GM21576 (cell line): ENCODE data around the gene MALAT1.
"Not testable (repeated sequence)": the region's sequence is repeated elsewhere in the genome, so short reads cannot be mapped to it uniquely, and the experiment has no call there.

Experiments used
- ATAC-seq: cut with Tn5 transposase; IDR thresholded peaks from one replicate; pipeline ENCODE4 v1.9.1; 2021; ENCODE audit warnings: mild to moderate bottlenecking, moderate library complexity; ENCODE audit not compliant: unreplicated experiment

Gene MALAT1

DNA sequence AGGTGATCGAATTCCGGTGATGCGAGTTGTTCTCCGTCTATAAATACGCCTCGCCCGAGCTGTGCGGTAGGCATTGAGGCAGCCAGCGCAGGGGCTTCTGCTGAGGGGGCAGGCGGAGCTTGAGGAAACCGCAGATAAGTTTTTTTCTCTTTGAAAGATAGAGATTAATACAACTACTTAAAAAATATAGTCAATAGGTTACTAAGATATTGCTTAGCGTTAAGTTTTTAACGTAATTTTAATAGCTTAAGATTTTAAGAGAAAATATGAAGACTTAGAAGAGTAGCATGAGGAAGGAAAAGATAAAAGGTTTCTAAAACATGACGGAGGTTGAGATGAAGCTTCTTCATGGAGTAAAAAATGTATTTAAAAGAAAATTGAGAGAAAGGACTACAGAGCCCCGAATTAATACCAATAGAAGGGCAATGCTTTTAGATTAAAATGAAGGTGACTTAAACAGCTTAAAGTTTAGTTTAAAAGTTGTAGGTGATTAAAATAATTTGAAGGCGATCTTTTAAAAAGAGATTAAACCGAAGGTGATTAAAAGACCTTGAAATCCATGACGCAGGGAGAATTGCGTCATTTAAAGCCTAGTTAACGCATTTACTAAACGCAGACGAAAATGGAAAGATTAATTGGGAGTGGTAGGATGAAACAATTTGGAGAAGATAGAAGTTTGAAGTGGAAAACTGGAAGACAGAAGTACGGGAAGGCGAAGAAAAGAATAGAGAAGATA is at the start of gene MALAT1:
Gene MALAT1 (plus strand): TSS at position 69 of the 736 bp plus-strand sequence.
- ATAC-seq = peak; percentile 33

DNA sequence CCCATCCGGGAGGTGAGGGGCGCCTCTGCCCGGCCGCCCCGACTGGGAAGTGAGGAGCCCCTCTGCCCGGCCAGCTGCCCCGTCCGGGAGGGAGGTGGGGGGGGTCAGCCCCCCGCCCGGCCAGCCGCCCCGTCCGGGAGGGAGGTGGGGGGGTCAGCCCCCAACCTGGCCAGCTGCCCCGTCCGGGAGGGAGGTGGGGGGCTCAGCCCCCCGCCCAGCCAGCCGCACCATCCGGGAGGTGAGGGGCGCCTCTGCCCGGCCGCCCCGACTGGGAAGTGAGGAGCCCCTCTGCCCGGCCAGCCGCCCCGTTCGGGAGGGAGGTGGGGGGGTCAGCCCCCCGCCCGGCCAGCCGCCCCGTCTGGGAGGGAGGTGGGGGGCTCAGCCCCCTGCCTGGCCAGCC is 47.5 kb upstream of the MALAT1 start:
- not testable (repeated sequence) for ATAC-seq

DNA sequence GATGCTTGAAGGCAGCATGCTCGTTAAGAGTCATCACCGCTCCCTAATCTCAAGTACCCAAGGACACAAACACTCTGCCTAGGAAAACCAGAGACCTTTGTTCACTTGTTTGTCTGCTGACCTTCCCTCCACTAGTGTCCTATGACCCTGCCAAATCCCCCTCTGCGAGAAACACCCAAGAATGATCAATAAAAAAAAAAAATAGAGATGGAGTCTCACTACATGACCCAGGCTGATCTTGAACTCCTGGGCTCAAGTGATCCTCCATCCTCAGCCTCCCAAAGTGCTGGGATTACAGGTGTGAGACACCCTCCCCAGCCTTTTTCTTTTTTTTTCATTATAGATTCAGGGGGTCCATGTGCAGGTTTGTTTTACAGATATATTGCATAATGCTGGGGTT is 46.6 kb upstream of the MALAT1 start:
- ATAC-seq = not testable (repeated sequence)

DNA sequence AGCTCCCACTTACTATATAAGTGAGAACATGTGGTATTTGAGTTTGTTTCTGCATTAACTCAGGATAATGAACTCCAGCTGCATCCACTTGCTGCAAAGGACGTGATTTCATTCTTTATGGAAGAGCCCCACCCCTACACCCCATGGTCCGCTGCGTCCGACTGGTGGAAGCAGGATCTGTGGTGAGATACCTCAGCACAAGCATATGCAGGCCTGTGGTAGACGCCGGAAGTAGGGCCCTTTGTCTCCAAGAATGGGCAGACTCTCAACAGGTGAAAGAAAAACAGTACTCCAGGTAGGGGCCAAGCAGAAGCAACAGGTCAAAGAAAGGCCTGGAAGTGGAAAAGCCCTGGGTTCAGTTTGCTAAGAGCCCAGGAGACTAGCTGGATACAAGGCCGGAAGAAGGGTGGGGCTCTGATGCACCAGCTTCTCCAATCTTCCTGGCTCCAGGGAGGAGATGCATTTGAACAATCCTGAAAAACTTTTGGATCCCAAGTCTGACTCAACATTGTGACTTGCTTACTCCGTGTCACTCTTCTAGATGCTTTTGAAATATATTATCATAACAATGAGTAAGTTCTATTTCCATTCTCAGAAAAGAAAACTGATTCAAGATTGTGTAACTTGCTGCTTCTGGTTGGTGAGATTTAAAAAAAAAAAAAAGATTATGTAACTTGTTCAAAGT is 45.9 kb upstream of the MALAT1 start:
- ATAC-seq = no peak

- no peak for ATAC-seq
These were observed 44.5 kb upstream of the MALAT1 start for GRCh38 chr11:65454311-65454695.

- ATAC-seq = peak; percentile 87
These were observed 44.0 kb upstream of the MALAT1 start for GRCh38 chr11:65454696-65455456.

GRCh38 chr11:65456418-65456817 is 42.4 kb upstream of the MALAT1 start:
- ATAC-seq = no peak

- no peak for ATAC-seq
These were observed 39.3 kb upstream of the MALAT1 start for GRCh38 chr11:65459552-65459951.

- not testable (repeated sequence) for ATAC-seq
These were observed 33.4 kb upstream of the MALAT1 start for GRCh38 chr11:65465471-65465870.

GRCh38 chr11:65467306-65467705 is 31.5 kb upstream of the MALAT1 start:
- not testable (repeated sequence) for ATAC-seq

GRCh38 chr11:65468874-65469333 is 29.9 kb upstream of the MALAT1 start:
- peak; percentile 43 for ATAC-seq

GRCh38 chr11:65470433-65471049 is 28.3 kb upstream of the MALAT1 start:
- ATAC-seq = no peak

GRCh38 chr11:65471447-65471891 is 27.4 kb upstream of the MALAT1 start:
- ATAC-seq = no peak

DNA sequence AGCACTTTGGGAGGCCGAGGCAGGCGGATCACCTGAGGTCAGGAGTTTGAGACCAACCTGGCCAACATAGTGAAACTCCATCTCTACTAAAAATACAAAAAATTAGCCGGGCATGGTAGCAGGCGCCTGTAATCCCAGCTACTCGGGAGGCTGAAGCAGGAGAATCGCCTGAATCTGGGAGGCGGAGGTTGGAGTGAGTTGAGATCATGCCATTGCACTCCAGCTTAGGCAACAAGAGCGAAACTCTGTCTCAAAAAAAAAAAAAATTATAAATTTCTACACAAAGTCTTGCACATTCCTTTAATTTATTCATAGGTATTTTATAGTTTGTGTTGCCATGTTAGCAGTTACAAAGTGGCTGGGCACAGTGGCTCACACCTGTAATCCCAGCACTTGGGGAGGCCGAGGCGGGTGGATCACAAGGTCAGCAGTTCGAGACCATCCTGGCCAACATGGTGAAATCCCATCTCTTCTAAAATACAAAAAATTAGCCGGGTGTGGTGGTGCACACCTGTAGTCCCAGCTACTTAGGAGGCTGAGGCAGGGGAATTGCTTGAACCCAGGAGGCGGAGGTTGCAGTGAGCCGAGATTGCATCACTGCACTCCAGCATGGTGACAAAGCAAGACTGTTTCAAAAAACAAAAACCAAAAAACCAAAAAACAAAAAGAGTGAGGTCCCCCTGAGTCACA is 26.1 kb upstream of the MALAT1 start:
- ATAC-seq = not testable (repeated sequence)

GRCh38 chr11:65473278-65473860 is 25.5 kb upstream of the MALAT1 start:
- ATAC-seq = no peak

DNA sequence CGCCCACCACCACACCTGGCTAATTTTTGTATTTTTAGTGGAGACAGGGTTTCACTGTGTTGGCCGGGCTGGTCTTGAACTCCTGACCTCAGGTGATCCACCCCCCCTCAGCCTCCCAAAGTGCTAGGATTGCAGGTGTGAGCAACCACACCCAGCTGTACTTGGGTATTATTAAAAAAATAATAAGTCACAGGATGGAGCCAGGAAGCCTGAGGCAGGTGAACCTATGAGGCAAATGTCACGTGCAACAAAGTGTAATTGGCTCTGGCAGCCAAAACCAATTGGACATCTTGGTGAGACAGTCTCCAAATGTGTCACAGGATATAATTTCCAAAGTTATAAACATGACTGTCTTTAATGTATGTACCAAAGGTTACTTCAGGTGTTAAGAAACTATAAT is 24.0 kb upstream of the MALAT1 start:
- ATAC-seq = no peak

- ATAC-seq = peak; percentile 1
These were observed 22.2 kb upstream of the MALAT1 start for GRCh38 chr11:65476632-65477148.

DNA sequence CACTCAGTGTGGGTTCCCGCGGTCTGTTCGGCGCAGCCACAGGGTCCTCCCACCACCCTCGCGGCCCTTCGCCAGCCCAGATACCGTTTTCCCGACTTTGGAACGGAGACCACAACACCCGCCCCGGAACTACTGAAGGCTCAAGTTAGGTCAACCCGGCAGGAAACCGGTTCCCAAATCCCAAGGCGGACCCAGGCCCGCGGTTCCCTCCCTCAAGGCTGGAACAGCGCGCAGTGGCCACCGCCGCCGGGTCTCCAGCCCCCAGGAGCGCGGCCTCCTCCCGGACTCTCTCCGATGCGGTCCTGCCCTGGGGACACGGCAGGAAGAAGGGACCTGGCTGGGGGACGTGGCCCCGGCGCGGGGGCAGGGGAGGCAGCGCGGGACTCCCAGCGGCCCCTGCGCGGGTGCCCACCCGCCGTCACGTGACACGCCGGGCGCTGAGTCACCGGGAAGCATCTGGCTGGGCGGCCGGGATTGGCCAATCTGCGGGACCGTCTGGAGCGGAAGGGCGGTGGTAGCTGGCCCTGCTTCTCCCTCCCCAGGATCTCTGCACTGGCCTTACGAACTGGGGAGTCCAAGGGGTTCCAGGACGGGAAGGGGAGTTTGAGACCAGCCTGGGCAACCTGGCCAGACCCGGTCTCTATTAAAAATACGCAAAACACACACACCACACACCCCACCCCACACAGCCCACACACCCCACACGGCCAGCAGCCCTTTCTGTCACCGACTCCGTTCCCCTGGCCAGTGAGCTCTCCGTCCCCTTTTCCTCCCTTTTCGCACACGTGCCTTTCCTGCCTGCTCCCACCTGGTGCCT is 21.5 kb upstream of the MALAT1 start:
- ATAC-seq = peak; percentile 69
